A673 (cell line): ENCODE data around the gene DOCK1. TPM values are rescaled to one million over a fixed set of nuclear protein-coding genes. Genes with fewer than 3 reads are reported as not detected.

Source experiments
- BruUV-seq: library from RNA; stranded (reverse); fragments of 400-500 nt; replicated peaks from 2 replicates; lab custom pipeline; 2021; lab: Mats Ljungman, UMichigan
- CTCF ChIA-PET: fragments of 300-600 bp; sonication (Branson Sonifier 250); formaldehyde crosslinking; loops from one replicate; lab custom pipeline; 2022; ENCODE audit warnings: antibody characterized with exemption; lab: Charles Lee
- POLR2A ChIA-PET: fragments of 300-600 bp; sonication (Branson Sonifier 250); formaldehyde crosslinking; loops from one replicate; lab custom pipeline; 2022; ENCODE audit warnings: antibody characterized with exemption; ENCODE audit not compliant: low non-redundant PET; lab: Charles Lee
- DNase-seq: peaks from one replicate; pipeline ENCODE4 v3.0.0-alpha.2; 2015; ENCODE audit warnings: low spot score
- H3K27ac ChIP-seq: fragments of 200-600 bp; sonication (generic); 2 replicates; pipeline ENCODE4 v1.5.1; 2016; ENCODE audit warnings: mixed run types, low read depth, mild to moderate bottlenecking, mixed read lengths, antibody characterized with exemption, low read length; ENCODE audit not compliant: poor library complexity, severe bottlenecking
- H3K27me3 ChIP-seq: fragments of 200-600 bp; sonication (generic); replicated peaks from 2 replicates; pipeline ENCODE4 v1.6.1; 2017; ENCODE audit warnings: mixed run types, low read depth, mild to moderate bottlenecking, mixed read lengths, antibody characterized with exemption, low read length; ENCODE audit not compliant: insufficient read depth, poor library complexity
- H3K36me3 ChIP-seq: fragments of 200-600 bp; sonication (generic); 2 replicates; pipeline ENCODE4 v1.6.1; 2016; ENCODE audit warnings: mixed run types, mild to moderate bottlenecking, mixed read lengths, antibody characterized with exemption, low read length; ENCODE audit not compliant: insufficient read depth, poor library complexity, severe bottlenecking
- H3K4me1 ChIP-seq: fragments of 200-600 bp; sonication (generic); 2 replicates; pipeline ENCODE4 v1.6.1; 2017; ENCODE audit warnings: mixed run types, mild to moderate bottlenecking, mixed read lengths, antibody characterized with exemption, low read length; ENCODE audit not compliant: insufficient read depth, poor library complexity, severe bottlenecking
- H3K4me3 ChIP-seq: fragments of 200-600 bp; sonication (generic); 2 replicates; pipeline ENCODE4 v1.5.1; 2016; ENCODE audit warnings: low read depth, mixed run types, mild to moderate bottlenecking, mixed read lengths, low read length; ENCODE audit not compliant: poor library complexity, severe bottlenecking
- H3K9me3 ChIP-seq: fragments of 200-600 bp; sonication (generic); 2 replicates; pipeline ENCODE4 v1.6.1; 2016; ENCODE audit warnings: mixed run types, low read depth, mild to moderate bottlenecking, mixed read lengths, antibody characterized with exemption, low read length; ENCODE audit not compliant: poor library complexity, severe bottlenecking
- CTCF ChIP-seq: fragments of 300-800, 200-600 bp; sonication (generic); conservative IDR thresholded peaks from 2 replicates; pipeline ENCODE4 v1.5.1; 2017; ENCODE audit warnings: low read depth, mild to moderate bottlenecking, antibody characterized with exemption, low read length, moderate library complexity, mixed read lengths
- EZH2 ChIP-seq: fragments of 200-600 bp; sonication (generic); IDR thresholded peaks from 2 replicates; pipeline ENCODE4 v1.6.1; 2017; ENCODE audit warnings: borderline replicate concordance, low read depth, mild to moderate bottlenecking, mixed read lengths, antibody characterized with exemption, low read length; ENCODE audit not compliant: poor library complexity, severe bottlenecking
- intact Hi-C: fragments of 100-400 bp; cut with micrococcal nuclease; formaldehyde crosslinking; loops from one replicate; pipeline ENCODE4 v1.10.0; 2022; ENCODE audit not compliant: unreplicated experiment
- total RNA-seq: library from RNA; stranded (reverse); gene quantifications from 2 replicates; pipeline ENCODE4 v1.2.3, GENCODE V29; 2021

Gene DOCK1
- total RNA-seq, 1 experiment from 2014 or later: 30.7 TPM

GRCh38 chr10:127148933-127149220, 243.6 kb downstream of the DOCK1 start:
- POLR2A ChIA-PET: no interaction called here
- intact Hi-C loops: no loop called here
- H3K9me3 ChIP-seq: no peaks in the 10 kb centered on the region
- no peaks in the 10 kb centered on the region for H3K36me3 ChIP-seq
- H3K27ac ChIP-seq: no peak overlapping the region
- H3K4me1 ChIP-seq: peaks cover 13% of the 10 kb centered on the region
- CTCF ChIA-PET: no interaction called here
- no peaks in the 10 kb centered on the region for H3K27me3 ChIP-seq
- no peak for DNase-seq
- TF ChIP-seq CTCF: no peak
- TF ChIP-seq EZH2: no peak
- no TSS peak for BruUV-seq
- no peak overlapping the region for H3K4me3 ChIP-seq

- intact Hi-C loops: no loop called here
- Histone ChIP-seq H3K4me3 (no peak overlapping the region), H3K27ac (no peak overlapping the region), H3K4me1 (peaks cover 13% of the 10 kb centered on the region), H3K9me3 (no peaks in the 10 kb centered on the region), H3K27me3 (no peaks in the 10 kb centered on the region), H3K36me3 (no peaks in the 10 kb centered on the region)
- DNase-seq: no peak
- POLR2A ChIA-PET: no interaction called here
- CTCF ChIA-PET: no interaction called here
- TF ChIP-seq EZH2 (no peak), CTCF (no peak)
- BruUV-seq: no TSS peak
These were observed 244.4 kb downstream of the DOCK1 start for GRCh38 chr10:127149501-127150081.

- POLR2A ChIA-PET: no interaction called here
- no peak for TF ChIP-seq EZH2
- TF ChIP-seq CTCF: no peak
- BruUV-seq: no TSS peak
- H3K9me3 ChIP-seq: no peaks in the 10 kb centered on the region
- no peaks in the 10 kb centered on the region for H3K27me3 ChIP-seq
- CTCF ChIA-PET: no interaction called here
- peaks cover 13% of the 10 kb centered on the region for H3K4me1 ChIP-seq
- no peak for DNase-seq
- no peaks in the 10 kb centered on the region for H3K36me3 ChIP-seq
- H3K27ac ChIP-seq: no peak overlapping the region
- intact Hi-C loops: no loop called here
- no peak overlapping the region for H3K4me3 ChIP-seq
These were observed 244.9 kb downstream of the DOCK1 start for GRCh38 chr10:127150136-127150535.
